HCT116 (cell line): ENCODE data around the gene MEOX1. TPM values are rescaled to one million over a fixed set of nuclear protein-coding genes. Genes with fewer than 3 reads are reported as not detected.

Source experiments
- ATAC-seq: fragments of 200-7000 bp; cut with Tn5 transposase; 2 replicates; pipeline ENCODE4 v1.9.1; 2020; ENCODE audit warnings: mild to moderate bottlenecking, moderate library complexity
- BruUV-seq: library from RNA; stranded (reverse); fragments of 400-500 nt; replicated peaks from 2 replicates; lab custom pipeline; 2021; lab: Mats Ljungman, UMichigan
- CTCF ChIA-PET: fragments of 300-600 bp; sonication (Branson Sonifier 250); formaldehyde crosslinking; loops from one replicate; lab custom pipeline; 2021; ENCODE audit warnings: antibody characterized with exemption; lab: Charles Lee
- POLR2A ChIA-PET: fragments of 300-600, 350-600 bp; sonication (Branson Sonifier 250); formaldehyde crosslinking; loops from one replicate; lab custom pipeline; 2021; ENCODE audit warnings: antibody characterized with exemption; lab: Charles Lee
- RAD21 ChIA-PET, 2 experiments: fragments of 300-600 bp; sonication (Branson Sonifier 250); formaldehyde crosslinking; loops; one replicate each; lab custom pipeline; 2023; ENCODE audit warnings: low total read pairs in 2 of 2; ENCODE audit not compliant: uncharacterized antibody in 2 of 2, unreplicated experiment in 2 of 2, low non-redundant PET in 1 of 2; lab: Charles Lee
- DNase-seq: peaks from one replicate; pipeline ENCODE4 v3.0.0-alpha.2; 2010; ENCODE audit warnings: low read depth, low spot score
- H2AFZ ChIP-seq: fragments of 200-600 bp; shearing (Covaris generic), sonication (generic); 2 replicates; pipeline ENCODE4 v1.6.1; 2017; ENCODE audit warnings: low read depth, mixed run types, mixed read lengths, antibody characterized with exemption, low read length; ENCODE audit not compliant: poor library complexity, severe bottlenecking
- H3K27ac ChIP-seq: 2 replicates; pipeline ENCODE4 v1.5.1; 2012; ENCODE audit warnings: low read depth, low read length
- H3K27me3 ChIP-seq: fragments of 200-600 bp; sonication (generic); 2 replicates; pipeline ENCODE4 v1.6.1; 2016; ENCODE audit warnings: mixed run types, low read length, mixed read lengths; ENCODE audit not compliant: insufficient read depth
- H3K36me3 ChIP-seq, 2 experiments: fragments of 200-500 bp in 1 of 2; fragments of 200-600 bp in 1 of 2; sonication (Bioruptor generic) in 1 of 2; sonication (generic) in 1 of 2; 2 replicates each; pipeline versions ENCODE4 v1.5.1 to v1.6.1; 2014 to 2016; ENCODE audit warnings: low read length in 2 of 2, inconsistent platforms in 1 of 2, mixed read lengths in 1 of 2, mixed run types in 1 of 2; ENCODE audit not compliant: insufficient read depth in 2 of 2, control insufficient read depth in 1 of 2
- H3K4me1 ChIP-seq, 2 experiments: fragments of 200-600 bp in 1 of 2; sonication (generic) in 1 of 2; 2 replicates each; pipeline versions ENCODE4 v1.5.1 to v1.6.1; 2012 to 2017; ENCODE audit warnings: low read length in 2 of 2, inconsistent platforms in 1 of 2, mild to moderate bottlenecking in 1 of 2, mixed read lengths in 1 of 2, mixed run types in 1 of 2, moderate library complexity in 1 of 2; ENCODE audit not compliant: insufficient read depth in 2 of 2, control insufficient read depth in 1 of 2
- H3K4me2 ChIP-seq: fragments of 200-600 bp; sonication (generic); 2 replicates; pipeline ENCODE4 v1.6.1; 2017; ENCODE audit warnings: mixed run types, low read length, mixed read lengths
- H3K4me3 ChIP-seq, 2 experiments: fragments of 200-600 bp in 1 of 2; sonication (generic) in 1 of 2; replicated peaks in 1 of 2; 2 replicates each; pipeline ENCODE4 v1.5.1; 2011 to 2016; ENCODE audit warnings: low read length in 2 of 2, control low read depth in 1 of 2, low read depth in 1 of 2, mild to moderate bottlenecking in 1 of 2, mixed read lengths in 1 of 2, mixed run types in 1 of 2
- H3K79me2 ChIP-seq: fragments of 200-600 bp; sonication (generic); 2 replicates; pipeline ENCODE4 v1.6.1; 2017; ENCODE audit warnings: mild to moderate bottlenecking, mixed run types, low read length, moderate library complexity, mixed read lengths; ENCODE audit not compliant: insufficient read depth
- H3K9ac ChIP-seq: fragments of 200-600 bp; sonication (generic); 2 replicates; pipeline ENCODE4 v1.6.1; 2016; ENCODE audit warnings: low read length, mixed read lengths
- H3K9me2 ChIP-seq: fragments of 200-600 bp; sonication (generic), shearing (Covaris generic); 2 replicates; pipeline ENCODE4 v1.6.1; 2017; ENCODE audit warnings: mixed run types, mild to moderate bottlenecking, moderate library complexity; ENCODE audit not compliant: insufficient read depth
- H3K9me3 ChIP-seq, 2 experiments: fragments of 200-500 bp in 1 of 2; fragments of 200-600 bp in 1 of 2; sonication (Bioruptor generic) in 1 of 2; sonication (generic) in 1 of 2; 2 replicates each; pipeline ENCODE4 v1.6.1; 2014 to 2017; ENCODE audit warnings: low read length in 2 of 2, mixed read lengths in 2 of 2, inconsistent platforms in 1 of 2, low read depth in 1 of 2, mild to moderate bottlenecking in 1 of 2, mixed run types in 1 of 2, moderate library complexity in 1 of 2; ENCODE audit not compliant: control insufficient read depth in 1 of 2, insufficient read depth in 1 of 2
- H4K20me1 ChIP-seq: fragments of 200-600 bp; sonication (generic), shearing (Covaris generic); 2 replicates; pipeline ENCODE4 v1.6.1; 2017; ENCODE audit warnings: mixed run types, mild to moderate bottlenecking, moderate library complexity; ENCODE audit not compliant: insufficient read depth
- ATF3 ChIP-seq: IDR thresholded peaks from 2 replicates; pipeline ENCODE4 v1.6.1; 2012
- CEBPB ChIP-seq: IDR thresholded peaks from 2 replicates; pipeline ENCODE4 v1.6.1; 2012; ENCODE audit warnings: low read depth
- EGR1 ChIP-seq: IDR thresholded peaks from 2 replicates; pipeline ENCODE4 v1.6.1; 2012; ENCODE audit warnings: low read depth
- ELF1 ChIP-seq: IDR thresholded peaks from 2 replicates; pipeline ENCODE4 v1.6.1; 2012; ENCODE audit warnings: low read depth, borderline replicate concordance
- EZH2 ChIP-seq: fragments of 200-600 bp; sonication (generic); IDR thresholded peaks from 2 replicates; pipeline ENCODE4 v1.6.1; 2017; ENCODE audit warnings: antibody characterized with exemption, mixed run types
- JUND ChIP-seq: IDR thresholded peaks from 2 replicates; pipeline ENCODE4 v1.6.1; 2012
- MAX ChIP-seq: IDR thresholded peaks from 2 replicates; pipeline ENCODE4 v1.6.1; 2012
- POLR2A ChIP-seq: IDR thresholded peaks from 2 replicates; pipeline ENCODE4 v1.7.0; 2011; ENCODE audit warnings: borderline replicate concordance; ENCODE audit not compliant: insufficient read depth, insufficient read length; ENCODE audit errors: extremely low read depth
- POLR2AphosphoS5 ChIP-seq: IDR thresholded peaks from 2 replicates; pipeline ENCODE4 v1.6.1; 2011; ENCODE audit warnings: mild to moderate bottlenecking, low read depth, low read length, moderate library complexity
- RAD21 ChIP-seq: IDR thresholded peaks from 2 replicates; pipeline ENCODE4 v1.6.1; 2012; ENCODE audit warnings: low read depth, mild to moderate bottlenecking
- SP1 ChIP-seq: IDR thresholded peaks from 2 replicates; pipeline ENCODE4 v1.6.1; 2012; ENCODE audit warnings: low read depth
- TCF7L2 ChIP-seq: IDR thresholded peaks from 2 replicates; pipeline ENCODE4 v1.7.0; 2011; ENCODE audit warnings: borderline replicate concordance, inconsistent platforms; ENCODE audit not compliant: insufficient read depth, insufficient read length; ENCODE audit errors: extremely low read depth
- YY1 ChIP-seq: IDR thresholded peaks from 2 replicates; pipeline ENCODE4 v1.6.1; 2011; ENCODE audit warnings: low read length, low read depth, moderate library complexity, mild to moderate bottlenecking; ENCODE audit not compliant: insufficient replicate concordance; ENCODE audit errors: extremely low read depth
- ZBTB33 ChIP-seq: IDR thresholded peaks from 2 replicates; pipeline ENCODE4 v1.6.1; 2011; ENCODE audit warnings: mild to moderate bottlenecking, low read length, moderate library complexity; ENCODE audit not compliant: insufficient replicate concordance; ENCODE audit errors: extremely low read depth
- ZFX ChIP-seq: fragments of 450-650 bp; IDR thresholded peaks from 2 replicates; pipeline ENCODE4 v1.6.1; 2017
- ZNF274 ChIP-seq: fragments of 200-500 bp; sonication (Bioruptor generic); IDR thresholded peaks from 2 replicates; pipeline ENCODE4 v1.6.1; 2014; ENCODE audit warnings: mild to moderate bottlenecking, low read depth, low read length, inconsistent platforms
- intact Hi-C: fragments of 100-400 bp; cut with micrococcal nuclease; formaldehyde crosslinking; loops from 2 replicates; pipeline ENCODE4 v1.10.0; 2022
- total RNA-seq: library from RNA; stranded (reverse); gene quantifications from one replicate; pipeline ENCODE4 v1.2.1, GENCODE V29; 2021; ENCODE audit not compliant: unreplicated experiment

The MEOX1 gene
- total RNA-seq, 1 experiment from 2014 or later: not detected

GRCh38 chr17:43641416-43641815 lies 20.3 kb downstream of the MEOX1 start:
- RAD21 ChIA-PET: no interaction called here
- intact Hi-C loops: no loop called here
- Histone ChIP-seq H3K36me3 (no peaks in the 10 kb centered on the region), H3K9me2 (no peaks in the 10 kb centered on the region), H3K4me3 (no peak overlapping the region), H2AFZ (no peak overlapping the region), H3K27ac (no peak overlapping the region), H3K4me2 (no peak overlapping the region), H3K9me3 (no peaks in the 10 kb centered on the region), H3K27me3 (no peaks in the 10 kb centered on the region), H3K79me2 (no peaks in the 10 kb centered on the region), H4K20me1 (no peaks in the 10 kb centered on the region), H3K4me1 (no peaks in the 10 kb centered on the region), H3K9ac (no peak overlapping the region)
- DNase-seq: no peak
- POLR2A ChIA-PET: no interaction called here
- TF ChIP-seq MAX (no peak), POLR2A (no peak), POLR2AphosphoS5 (no peak), TCF7L2 (no peak), CEBPB (no peak)
- ATAC-seq: no peak
- no TSS peak for BruUV-seq
- CTCF ChIA-PET: no interaction called here

- DNase-seq (no peak), ATAC-seq (no peak)
- H3K27me3 ChIP-seq: no peaks in the 10 kb centered on the region
- no peaks in the 10 kb centered on the region for H3K79me2 ChIP-seq
- ChIA-PET RAD21 (no interaction called here), CTCF (interaction anchor here (1.0 kb wide), 1 partner anchor 33 kb away, joined by 4 read pairs; no protein-coding TSS in a partner anchor), POLR2A (interaction anchor here (0.7 kb wide), 1 partner anchor 968 kb away, joined by 3 read pairs; no protein-coding TSS in a partner anchor)
- no peak overlapping the region for H3K4me2 ChIP-seq
- no peak overlapping the region for H3K4me3 ChIP-seq
- no peak overlapping the region for H3K9ac ChIP-seq
- TF ChIP-seq CEBPB: no peak
- no peak for TF ChIP-seq EZH2
- no peak for TF ChIP-seq JUND
- no peak for TF ChIP-seq ATF3
- TF ChIP-seq ZFX: no peak
- no peak for TF ChIP-seq ZBTB33
- no peak for TF ChIP-seq SP1
- TF ChIP-seq ELF1: no peak
- no peak for TF ChIP-seq EGR1
- TF ChIP-seq ZNF274: no peak
- no peak for TF ChIP-seq MAX
- no peak for TF ChIP-seq RAD21
- TF ChIP-seq YY1: no peak
- no peaks in the 10 kb centered on the region for H3K9me2 ChIP-seq
- H4K20me1 ChIP-seq: no peaks in the 10 kb centered on the region
- no TSS peak for BruUV-seq
- H3K27ac ChIP-seq: no peak overlapping the region
- H3K4me1 ChIP-seq: no peaks in the 10 kb centered on the region
- H3K36me3 ChIP-seq: no peaks in the 10 kb centered on the region
- H2AFZ ChIP-seq: no peak overlapping the region
- H3K9me3 ChIP-seq: no peaks in the 10 kb centered on the region
- intact Hi-C loops: no loop called here
These were observed 21.1 kb downstream of the MEOX1 start for GRCh38 chr17:43640491-43641252.
